GM19455 (cell line): ENCODE results near the gene RIT1.
"Not testable (repeated sequence)": the region's sequence is repeated elsewhere in the genome, so short reads cannot be mapped to it uniquely, and the experiment has no call there.

Experiments used
- ATAC-seq: cut with Tn5 transposase; IDR thresholded peaks from one replicate; pipeline ENCODE4 v1.9.1; 2021; ENCODE audit not compliant: unreplicated experiment

RIT1 gene

GRCh38 chr1:155934097-155934935, 23.2 kb upstream of the RIT1 start, which contains the start of gene KHDC4:
TSS of gene KHDC4 (minus strand) at chr1:155934413. CDS start at chr1:155934373, 40 bp downstream.
- ATAC-seq, result peak; percentile 83

- no peak for ATAC-seq
Observed at GRCh38 chr1:155933591-155934096, 22.5 kb upstream of the RIT1 start.

GRCh38 chr1:155932487-155932886, 21.3 kb upstream of the RIT1 start:
- no peak for ATAC-seq

GRCh38 chr1:155932081-155932480, 20.9 kb upstream of the RIT1 start:
- no peak for ATAC-seq

GRCh38 chr1:155931332-155932038, 20.3 kb upstream of the RIT1 start:
- ATAC-seq, result no peak

GRCh38 chr1:155930725-155931124, 19.6 kb upstream of the RIT1 start:
- not testable (repeated sequence) for ATAC-seq

- no peak for ATAC-seq
Observed at GRCh38 chr1:155929057-155929456, 17.9 kb upstream of the RIT1 start.

- ATAC-seq, result no peak
Observed at GRCh38 chr1:155925506-155925905, 14.4 kb upstream of the RIT1 start.

- ATAC-seq, result no peak
Observed at GRCh38 chr1:155920717-155921116, 9.6 kb upstream of the RIT1 start.

GRCh38 chr1:155919801-155920200, 8.7 kb upstream of the RIT1 start:
- ATAC-seq, result no peak

GRCh38 chr1:155918660-155919059, 7.5 kb upstream of the RIT1 start:
- ATAC-seq, result no peak

- ATAC-seq, result no peak
Observed at GRCh38 chr1:155913969-155914757, 3.0 kb upstream of the RIT1 start.

GRCh38 chr1:155912056-155912536, 947 bp upstream of the RIT1 start:
- ATAC-seq, result no peak

- peak; percentile 16 for ATAC-seq
Observed at GRCh38 chr1:155910621-155911121, 478 bp downstream of the RIT1 start.

- no peak for ATAC-seq
Observed at GRCh38 chr1:155909894-155910293, 1.3 kb downstream of the RIT1 start.

GRCh38 chr1:155904261-155904660, 6.9 kb downstream of the RIT1 start:
- no peak for ATAC-seq

GRCh38 chr1:155900161-155900560, 11.0 kb downstream of the RIT1 start:
- no peak for ATAC-seq

- ATAC-seq, result no peak
Observed at GRCh38 chr1:155899683-155900082, 11.5 kb downstream of the RIT1 start.

GRCh38 chr1:155898888-155899287, 12.3 kb downstream of the RIT1 start:
- no peak for ATAC-seq

- ATAC-seq, result no peak
Observed at GRCh38 chr1:155897746-155898145, 13.4 kb downstream of the RIT1 start.

GRCh38 chr1:155896476-155896875, 14.7 kb downstream of the RIT1 start:
- ATAC-seq, result not testable (repeated sequence)
